KMS-11 (cell line): ENCODE data around the gene OR52E1.

Experiments used
- H2AFZ ChIP-seq: fragments of 200-600 bp; sonication (generic); 2 replicates; pipeline ENCODE4 v1.6.1; 2016; ENCODE audit warnings: antibody characterized with exemption, mixed run types, low read depth
- H3K27ac ChIP-seq: fragments of 200-600 bp; sonication (generic); 2 replicates; pipeline ENCODE4 v1.6.1; 2016; ENCODE audit warnings: mild to moderate bottlenecking, mixed run types
- H3K27me3 ChIP-seq: fragments of 200-600 bp; sonication (generic); 2 replicates; pipeline ENCODE4 v1.6.1; 2017; ENCODE audit warnings: mild to moderate bottlenecking, low read depth, mixed run types, moderate library complexity; ENCODE audit not compliant: insufficient read depth
- H3K36me3 ChIP-seq: fragments of 200-600 bp; sonication (generic); 2 replicates; pipeline ENCODE4 v1.6.1; 2017; ENCODE audit warnings: mild to moderate bottlenecking, mixed run types; ENCODE audit not compliant: insufficient read depth
- H3K4me1 ChIP-seq: fragments of 200-600 bp; sonication (generic); 2 replicates; pipeline ENCODE4 v1.6.1; 2016; ENCODE audit warnings: mild to moderate bottlenecking, low read depth, mixed run types; ENCODE audit not compliant: poor library complexity, severe bottlenecking
- H3K4me2 ChIP-seq: fragments of 200-600 bp; sonication (generic); 2 replicates; pipeline ENCODE4 v1.7.0; 2016; ENCODE audit warnings: mild to moderate bottlenecking, mixed run types
- H3K4me3 ChIP-seq: fragments of 200-600 bp; sonication (generic); IDR thresholded peaks from 2 replicates; pipeline ENCODE4 v1.6.1; 2017; ENCODE audit warnings: low read depth, low read length, mixed read lengths; ENCODE audit not compliant: insufficient read depth
- H3K79me2 ChIP-seq: fragments of 200-600 bp; sonication (generic); 2 replicates; pipeline ENCODE4 v1.6.1; 2016; ENCODE audit warnings: low read depth, mixed run types; ENCODE audit not compliant: insufficient read depth
- H3K9ac ChIP-seq: fragments of 200-600 bp; sonication (generic); 2 replicates; pipeline ENCODE4 v1.6.1; 2016; ENCODE audit warnings: mild to moderate bottlenecking, mixed run types
- H4K20me1 ChIP-seq: fragments of 200-600 bp; sonication (generic); 2 replicates; pipeline ENCODE4 v1.6.1; 2016; ENCODE audit warnings: mild to moderate bottlenecking, mixed run types; ENCODE audit not compliant: insufficient read depth
- TF ChIP-seq, protein P1 (sequence below): fragments of 200-600 bp; sonication (generic); conservative IDR thresholded peaks from 2 replicates; pipeline ENCODE4 v1.6.1; 2017; ENCODE audit warnings: low read depth, mild to moderate bottlenecking, antibody characterized with exemption, low read length, moderate library complexity, mixed read lengths

OR52E1 gene

DNA sequence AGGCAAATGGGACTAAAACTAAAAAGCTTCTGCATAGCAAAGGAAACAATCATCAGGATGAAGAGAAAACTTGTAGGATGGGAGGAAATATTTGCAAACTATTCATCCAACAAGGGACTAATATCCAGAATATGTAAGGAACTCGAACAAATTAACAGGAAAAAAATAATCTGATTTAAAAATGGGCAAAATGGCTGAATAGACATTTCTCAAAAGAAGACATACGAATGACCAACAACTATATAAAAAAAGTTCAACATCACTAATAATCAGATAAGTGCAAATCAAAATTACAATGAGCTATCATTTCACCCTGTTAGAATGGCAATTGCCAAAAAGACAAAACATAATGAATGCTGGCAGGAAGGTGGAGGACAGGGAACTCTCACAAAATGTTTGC, 12.0 kb downstream of the OR52E1 start:
- Histone ChIP-seq H3K4me1 (no peaks in the 10 kb centered on the region), H3K36me3 (no peaks in the 10 kb centered on the region), H3K27ac (no peak overlapping the region), H3K79me2 (no peaks in the 10 kb centered on the region), H3K4me3 (no peak overlapping the region), H3K4me2 (no peak overlapping the region), H3K9ac (no peak overlapping the region), H2AFZ (no peak overlapping the region), H3K27me3 (no peaks in the 10 kb centered on the region), H4K20me1 (no peaks in the 10 kb centered on the region)
- TF ChIP-seq, protein P1, sequence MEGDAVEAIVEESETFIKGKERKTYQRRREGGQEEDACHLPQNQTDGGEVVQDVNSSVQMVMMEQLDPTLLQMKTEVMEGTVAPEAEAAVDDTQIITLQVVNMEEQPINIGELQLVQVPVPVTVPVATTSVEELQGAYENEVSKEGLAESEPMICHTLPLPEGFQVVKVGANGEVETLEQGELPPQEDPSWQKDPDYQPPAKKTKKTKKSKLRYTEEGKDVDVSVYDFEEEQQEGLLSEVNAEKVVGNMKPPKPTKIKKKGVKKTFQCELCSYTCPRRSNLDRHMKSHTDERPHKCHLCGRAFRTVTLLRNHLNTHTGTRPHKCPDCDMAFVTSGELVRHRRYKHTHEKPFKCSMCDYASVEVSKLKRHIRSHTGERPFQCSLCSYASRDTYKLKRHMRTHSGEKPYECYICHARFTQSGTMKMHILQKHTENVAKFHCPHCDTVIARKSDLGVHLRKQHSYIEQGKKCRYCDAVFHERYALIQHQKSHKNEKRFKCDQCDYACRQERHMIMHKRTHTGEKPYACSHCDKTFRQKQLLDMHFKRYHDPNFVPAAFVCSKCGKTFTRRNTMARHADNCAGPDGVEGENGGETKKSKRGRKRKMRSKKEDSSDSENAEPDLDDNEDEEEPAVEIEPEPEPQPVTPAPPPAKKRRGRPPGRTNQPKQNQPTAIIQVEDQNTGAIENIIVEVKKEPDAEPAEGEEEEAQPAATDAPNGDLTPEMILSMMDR = no peak

DNA sequence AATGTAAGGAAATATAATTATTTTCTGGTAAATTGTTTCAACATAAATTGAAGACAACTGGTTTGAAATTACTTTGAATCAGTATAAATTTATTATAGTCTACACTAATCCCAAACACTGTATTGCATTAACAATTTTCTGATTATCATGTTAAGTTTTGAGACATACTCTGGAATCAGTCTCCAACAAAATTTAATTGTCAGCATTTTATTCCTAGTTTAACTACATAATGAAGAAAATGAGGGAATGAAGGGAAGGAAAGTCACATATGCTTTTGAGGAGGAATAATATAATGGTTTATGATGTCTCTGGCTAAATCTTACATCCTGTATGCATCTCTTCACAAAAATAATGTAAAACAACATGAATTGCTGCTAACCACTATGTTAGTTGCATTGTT, 14.2 kb downstream of the OR52E1 start:
- H3K79me2 ChIP-seq = no peaks in the 10 kb centered on the region
- no peak overlapping the region for H2AFZ ChIP-seq
- TF ChIP-seq, protein P1 = no peak
- H3K4me1 ChIP-seq = no peaks in the 10 kb centered on the region
- H3K27ac ChIP-seq = no peak overlapping the region
- H3K27me3 ChIP-seq = no peaks in the 10 kb centered on the region
- no peaks in the 10 kb centered on the region for H3K36me3 ChIP-seq
- no peak overlapping the region for H3K9ac ChIP-seq
- H4K20me1 ChIP-seq = no peaks in the 10 kb centered on the region
- H3K4me3 ChIP-seq = no peak overlapping the region
- H3K4me2 ChIP-seq = no peak overlapping the region

DNA sequence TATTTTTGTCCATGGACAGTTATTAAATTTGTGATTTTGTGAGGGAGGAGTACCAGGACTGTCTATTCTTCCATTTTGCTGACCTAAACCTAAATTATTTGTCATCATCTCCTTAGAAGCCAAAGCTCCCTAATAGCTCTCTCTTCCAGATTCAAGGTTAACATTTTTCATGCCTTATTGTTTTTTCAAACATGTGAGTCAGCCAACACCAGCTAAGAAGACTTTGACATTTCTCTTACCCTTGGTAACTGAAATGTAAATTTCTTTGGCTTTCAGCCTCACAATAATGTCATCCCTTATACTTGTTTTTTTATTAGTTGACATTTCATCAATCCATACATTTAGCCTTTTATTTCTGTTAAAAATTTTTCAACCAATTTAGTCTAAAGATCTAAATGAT, 19.2 kb downstream of the OR52E1 start:
- Histone ChIP-seq H3K4me3 (no peak overlapping the region), H3K27me3 (no peaks in the 10 kb centered on the region), H3K79me2 (no peaks in the 10 kb centered on the region), H3K36me3 (no peaks in the 10 kb centered on the region), H3K9ac (no peak overlapping the region), H3K27ac (no peak overlapping the region), H4K20me1 (no peaks in the 10 kb centered on the region), H2AFZ (no peak overlapping the region), H3K4me2 (no peak overlapping the region), H3K4me1 (no peaks in the 10 kb centered on the region)
- TF ChIP-seq, protein P1 = no peak

DNA sequence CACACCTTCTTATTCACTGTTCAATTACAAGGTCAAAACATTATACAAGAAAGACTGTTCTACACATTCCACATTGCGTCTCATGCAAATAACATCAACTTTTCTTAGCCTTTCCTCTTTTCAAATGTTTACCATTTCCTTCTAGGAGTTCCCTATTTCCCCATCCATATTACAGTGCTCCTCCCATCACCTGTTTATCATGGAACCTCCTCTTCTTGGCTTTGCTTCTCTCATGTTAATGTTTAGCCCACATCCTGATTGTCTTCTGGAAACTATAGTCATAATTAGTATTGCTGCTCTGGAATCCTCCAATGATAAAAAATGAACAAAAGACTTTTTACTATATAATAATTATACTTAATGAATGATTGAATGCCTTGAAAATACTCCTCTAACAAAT, 21.3 kb downstream of the OR52E1 start:
- Histone ChIP-seq H3K27ac (no peak overlapping the region), H3K79me2 (no peaks in the 10 kb centered on the region), H3K4me1 (no peaks in the 10 kb centered on the region), H3K4me2 (no peak overlapping the region), H3K9ac (no peak overlapping the region), H3K4me3 (no peak overlapping the region), H2AFZ (no peak overlapping the region), H4K20me1 (no peaks in the 10 kb centered on the region), H3K36me3 (no peaks in the 10 kb centered on the region), H3K27me3 (no peaks in the 10 kb centered on the region)
- TF ChIP-seq, protein P1 = no peak
